Kidney epithelial cell (primary cell): ENCODE results near the gene GTPBP1. TPM values are rescaled to one million over a fixed set of nuclear protein-coding genes. Genes with fewer than 3 reads are reported as not detected.

ENCODE experiments used
- DNase-seq: peaks from one replicate; pipeline ENCODE4 v3.0.0-alpha.2; 2010; ENCODE audit warnings: low read depth
- H3K27me3 ChIP-seq: 2 replicates; pipeline ENCODE4 v1.6.0; 2011; ENCODE audit warnings: low read length; ENCODE audit not compliant: control insufficient read depth, insufficient read depth
- H3K36me3 ChIP-seq: 2 replicates; pipeline ENCODE4 v1.5.1; 2011; ENCODE audit warnings: low read length; ENCODE audit not compliant: control insufficient read depth, insufficient read depth
- H3K4me3 ChIP-seq: 2 replicates; pipeline ENCODE4 v1.5.1; 2011; ENCODE audit warnings: low read depth, mild to moderate bottlenecking, control low read depth, low read length
- CTCF ChIP-seq: IDR thresholded peaks from 2 replicates; pipeline ENCODE4 v1.5.1; 2011; ENCODE audit warnings: mild to moderate bottlenecking, moderate library complexity, low read length, control low read depth, inconsistent platforms; ENCODE audit not compliant: insufficient read depth, poor library complexity, severe bottlenecking
- total RNA-seq: library from RNA; depleted of rRNA; stranded (reverse); fragments of >200 nt; gene quantifications from 2 replicates; pipeline ENCODE4 v1.2.3, GENCODE V29; 2015

GTPBP1 gene
- total RNA-seq, 1 donor from 2014 or later, result 33.0 TPM

GRCh38 chr22:38741166-38741565, 35.4 kb downstream of the GTPBP1 start:
- no peak overlapping the region for H3K4me3 ChIP-seq
- H3K27me3 ChIP-seq, result no peaks in the 10 kb centered on the region
- TF ChIP-seq CTCF, result no peak
- H3K36me3 ChIP-seq, result peaks cover 5% of the 10 kb centered on the region
- no peak for DNase-seq

- peaks cover 7% of the 10 kb centered on the region for H3K36me3 ChIP-seq
- H3K4me3 ChIP-seq, result no peak overlapping the region
- no peaks in the 10 kb centered on the region for H3K27me3 ChIP-seq
- TF ChIP-seq CTCF, result no peak
- no peak for DNase-seq
These were observed 35.8 kb downstream of the GTPBP1 start for GRCh38 chr22:38741576-38741975.

GRCh38 chr22:38742176-38742942, 36.6 kb downstream of the GTPBP1 start:
- Histone ChIP-seq H3K27me3 (no peaks in the 10 kb centered on the region), H3K4me3 (no peak overlapping the region), H3K36me3 (peaks cover 6% of the 10 kb centered on the region)
- no peak for DNase-seq
- TF ChIP-seq CTCF, result no peak

GRCh38 chr22:38744981-38745380, 39.2 kb downstream of the GTPBP1 start:
- no peaks in the 10 kb centered on the region for H3K27me3 ChIP-seq
- peaks cover 6% of the 10 kb centered on the region for H3K36me3 ChIP-seq
- no peak overlapping the region for H3K4me3 ChIP-seq
- TF ChIP-seq CTCF, result no peak
- DNase-seq, result no peak

- DNase-seq, result no peak
- TF ChIP-seq CTCF, result no peak
- Histone ChIP-seq H3K36me3 (peaks cover 7% of the 10 kb centered on the region), H3K27me3 (no peaks in the 10 kb centered on the region), H3K4me3 (no peak overlapping the region)
These were observed 40.1 kb downstream of the GTPBP1 start for GRCh38 chr22:38745676-38746460.
